Adrenal gland (tissue), 12 donors: ENCODE measurements around the gene TERF2IP. TPM values are rescaled to one million over a fixed set of nuclear protein-coding genes. Genes with fewer than 3 reads are reported as not detected.

Experiments used
- DNase-seq, 7 donors: peaks; one replicate each; pipeline ENCODE4 v3.0.0-alpha.2; 2019 to 2020
- H3K27ac ChIP-seq, 5 donors: fragments of 200-600 bp; sonication (generic) in 4 of 5; 1 replicate in 3 of 5; 2 replicates in 2 of 5; pipeline versions ENCODE4 v1.5.1 to v1.8.0; 2016 to 2020; ENCODE audit warnings: mild to moderate bottlenecking in 1 of 5
- H3K27me3 ChIP-seq: fragments of 200-600 bp; 2 replicates; pipeline ENCODE4 v1.8.0; 2021
- H3K36me3 ChIP-seq, 2 donors: fragments of 200-600 bp; replicated peaks in 1 of 2; 1 replicate in 1 of 2; 2 replicates in 1 of 2; pipeline versions ENCODE4 v1.5.1 to v1.8.0; 2018 to 2022
- H3K4me1 ChIP-seq, 2 donors: fragments of 200-600 bp; replicated peaks in 1 of 2; 1 replicate in 1 of 2; 2 replicates in 1 of 2; pipeline versions ENCODE4 v1.5.1 to v1.8.0; 2018 to 2021
- H3K4me3 ChIP-seq, 4 donors: fragments of 200-600 bp; sonication (generic) in 3 of 4; one replicate each; pipeline ENCODE4 v1.5.1; 2016 to 2018
- H3K9me3 ChIP-seq, 3 donors: fragments of 200-600 bp; sonication (generic) in 1 of 3; replicated peaks in 1 of 3; 1 replicate in 2 of 3; 2 replicates in 1 of 3; pipeline versions ENCODE4 v1.5.1 to v1.8.0; 2016 to 2021
- CTCF ChIP-seq, 6 experiments: fragments of 450-650 bp in 4 of 6; fragments of 200-600 bp in 2 of 6; sonication (generic) in 1 of 6; IDR thresholded peaks; 1 replicate in 5 of 6; 2 replicates in 1 of 6; pipeline versions ENCODE4 v1.5.1 to v1.8.0; 2016 to 2021; ENCODE audit warnings: antibody characterized with exemption in 6 of 6, mild to moderate bottlenecking in 2 of 6, moderate library complexity in 1 of 6
- POLR2A ChIP-seq, 2 donors: fragments of 450-650 bp; IDR thresholded peaks; one replicate each; pipeline ENCODE4 v1.6.1; 2017; ENCODE audit warnings: antibody characterized with exemption in 2 of 2, mild to moderate bottlenecking in 2 of 2, moderate library complexity in 1 of 2
- whole genome bisulfite sequencing, 4 donors: extraction: QIAGEN DNeasy Blood & Tissue Kit in 2 of 4; methylation state at CpG; one replicate each; pipeline versions ENCODE4 v1.1.5 to v1.1.7; 2013 to 2017; 5-methylcytosine and 5-hydroxymethylcytosine counted together
- intact Hi-C, 2 donors: fragments of 100-400 bp; cut with DNase I; formaldehyde crosslinking; loops; one replicate each; pipeline versions ENCODE4 v1.14.1 to v1.15.0; 2022 to 2023
- polyA plus RNA-seq, 3 donors: library from polyadenylated mRNA; stranded (reverse); fragments of 200-250 nt in 2 of 3; fragments of 350-450 nt in 1 of 3; fragmentation: Illumina TruSeq in 1 of 3; extraction: RNeasy Lipid Tissue Mini Kit (QIAGEN cat#74804) in 1 of 3; gene quantifications; one replicate each; pipeline ENCODE4 v1.2.3, GENCODE V29; 2013 to 2014
- total RNA-seq, 9 donors: library from RNA; depleted of rRNA in 4 of 9; stranded (reverse); fragments of >200 nt in 4 of 9; fragments of 120-200 nt in 1 of 9; fragmentation: NEBNext Ultra II Directional in 1 of 9; extraction: Animal tissue kit (Norgen Biotek cat#: 25700) in 1 of 9; gene quantifications; one replicate each; pipeline versions ENCODE4 v1.1.0 to v1.2.4, GENCODE V29; 2013 to 2023
- donor health status: healthy with polysubstance abuse.
- donor health status: Bipolar disorder and iron deficiency.
- donor health status: DM: yes; HTN: yes; CAD: no.
- donor health status: DM: no; HTN: no; CAD: no.
- donor health status: DM: no; HTN: no; CAD: no.
- donor health status: DM: yes; HTN: yes; CAD: no.

TERF2IP gene
- total and polyA plus RNA-seq, 12 donors: 86.2 to 178 (median 107) TPM

- Histone ChIP-seq H3K4me3 (no peak overlapping the region), H3K9me3 (no peaks in the 10 kb centered on the region), H3K27me3 (no peaks in the 10 kb centered on the region), H3K36me3 (peaks cover 0 to 35% of the 10 kb centered on the region in 2 donors), H3K4me1 (peaks cover 0 to 14% of the 10 kb centered on the region in 2 donors), H3K27ac (no peak overlapping the region)
- intact Hi-C loops: no loop called here
- DNase-seq: no peak
- no peak for TF ChIP-seq POLR2A (IDR thresholded peaks at IDR 0.05)
- no peak for TF ChIP-seq CTCF (IDR thresholded peaks at IDR 0.05)
- 74 to 89% (median 80%) methylated on average over 4 of the region's 4 CpGs for WGBS, 4 donors
Observed at GRCh38 chr16:75660726-75661302, 13.2 kb downstream of the TERF2IP start.

- Histone ChIP-seq H3K36me3 (no peaks in the 10 kb centered on the region), H3K9me3 (no peaks in the 10 kb centered on the region), H3K27ac (no peak overlapping the region), H3K27me3 (no peaks in the 10 kb centered on the region), H3K4me3 (no peak overlapping the region), H3K4me1 (no peaks in the 10 kb centered on the region)
- DNase-seq: no peak
- intact Hi-C loops: no loop called here
- TF ChIP-seq CTCF (IDR thresholded peaks at IDR 0.05): no peak
- no peak for TF ChIP-seq POLR2A (IDR thresholded peaks at IDR 0.05)
Observed at GRCh38 chr16:75667503-75667902, 19.9 kb downstream of the TERF2IP start.

- H3K9me3 ChIP-seq: no peaks in the 10 kb centered on the region
- H3K27me3 ChIP-seq: no peaks in the 10 kb centered on the region
- TF ChIP-seq CTCF (IDR thresholded peaks at IDR 0.05) (no peak), POLR2A (IDR thresholded peaks at IDR 0.05) (no peak)
- WGBS, 4 donors: 82 to 94% (median 88%) methylated on average over 4 of the region's 4 CpGs
- no peak within 1 kb of the TSS for H3K27ac ChIP-seq
- no peaks in the 10 kb centered on the region for H3K36me3 ChIP-seq
- intact Hi-C loops: no loop called here
- H3K4me3 ChIP-seq: no peak within 1 kb of the TSS
- DNase-seq: no peak
- H3K4me1 ChIP-seq: no peaks in the 10 kb centered on the region
Observed at GRCh38 chr16:75676909-75677308, 29.3 kb downstream of the TERF2IP start, which contains the start of gene CPHXL2. TSS of gene CPHXL2 (minus strand) at chr16:75677009. CDS start at chr16:75676999, 10 bp downstream.

GRCh38 chr16:75679366-75679765 is 31.8 kb downstream of the TERF2IP start:
- Histone ChIP-seq H3K9me3 (no peaks in the 10 kb centered on the region), H3K36me3 (no peaks in the 10 kb centered on the region), H3K4me1 (no peaks in the 10 kb centered on the region), H3K27ac (no peak overlapping the region), H3K27me3 (no peaks in the 10 kb centered on the region), H3K4me3 (no peak overlapping the region)
- DNase-seq: no peak
- intact Hi-C loops: no loop called here
- 81 to 88% (median 82%) methylated on average over 5 of the region's 5 CpGs for WGBS, 4 donors
- TF ChIP-seq POLR2A (IDR thresholded peaks at IDR 0.05) (no peak), CTCF (IDR thresholded peaks at IDR 0.05) (no peak)
